ENCODE data around the gene NES. TPM values are rescaled to one million over a fixed set of nuclear protein-coding genes. Genes with fewer than 3 reads are reported as not detected.
A peak's percentile ranks its signal among the peaks of the same experiment; 100 is the strongest.

NES gene
- total RNA-seq: 494 TPM

- peaks cover 7 to 15% (median 11%) of the 10 kb centered on the region in 3 donors for H3K36me3 ChIP-seq (ENCODE audit: control insufficient read depth in 3 of 3, insufficient read depth in 3 of 3, low read length in 3 of 3)
- H3K9ac ChIP-seq (ENCODE audit: low read depth in 1 of 3, low read length in 3 of 3): peak within 1 kb of the TSS; percentile 70 to 82 (median 79)
- H3K27ac ChIP-seq (ENCODE audit: low read depth, low read length): peak within 1 kb of the TSS; percentile 84
- H3K27me3 ChIP-seq (ENCODE audit: control insufficient read depth in 3 of 3, insufficient read depth in 3 of 3, low read length in 3 of 3): peaks cover 0 to 12% (median 0%) of the 10 kb centered on the region in 3 donors
- H3K4me1 ChIP-seq (ENCODE audit: control insufficient read depth in 3 of 3, insufficient read depth in 3 of 3, low read length in 3 of 3): peaks cover 29 to 51% (median 45%) of the 10 kb centered on the region in 3 donors
- peak within 1 kb of the TSS; percentile 69 to 72 (median 70) for H3K4me3 ChIP-seq (ENCODE audit: low read length in 3 of 3)
- H3K9me3 ChIP-seq (ENCODE audit: control insufficient read depth in 3 of 3, low read length in 3 of 3): no peaks in the 10 kb centered on the region
Measured at GRCh38 chr1:156676820-156677615, at the start of gene NES. Gene NES (minus strand): TSS chr1:156677407. CDS start chr1:156677264, 143 bp downstream.

- H3K4me3 ChIP-seq (ENCODE audit: low read length in 3 of 3): peak overlapping the region; percentile 54 to 99 (median 59)
- H3K9ac ChIP-seq (ENCODE audit: low read depth in 1 of 3, low read length in 3 of 3): peak overlapping the region; percentile 57 to 79 (median 68)
- peaks cover 36 to 53% (median 41%) of the 10 kb centered on the region in 3 donors for H3K4me1 ChIP-seq (ENCODE audit: control insufficient read depth in 3 of 3, insufficient read depth in 3 of 3, low read length in 3 of 3)
- H3K27ac ChIP-seq (ENCODE audit: low read depth, low read length): no peak overlapping the region
- peaks cover 25 to 26% (median 25%) of the 10 kb centered on the region in 3 donors for H3K36me3 ChIP-seq (ENCODE audit: control insufficient read depth in 3 of 3, insufficient read depth in 3 of 3, low read length in 3 of 3)
- no peaks in the 10 kb centered on the region for H3K27me3 ChIP-seq (ENCODE audit: control insufficient read depth in 3 of 3, insufficient read depth in 3 of 3, low read length in 3 of 3)
- H3K9me3 ChIP-seq (ENCODE audit: control insufficient read depth in 3 of 3, low read length in 3 of 3): no peaks in the 10 kb centered on the region
Measured at GRCh38 chr1:156726549-156727226, 49.5 kb upstream of the NES start.

GRCh38 chr1:156725683-156726280, 48.6 kb upstream of the NES start:
- peak overlapping the region; percentile 26 for H3K27ac ChIP-seq (ENCODE audit: low read depth, low read length)
- H3K9me3 ChIP-seq (ENCODE audit: control insufficient read depth in 3 of 3, low read length in 3 of 3): no peaks in the 10 kb centered on the region
- peaks cover 36 to 53% (median 41%) of the 10 kb centered on the region in 3 donors for H3K4me1 ChIP-seq (ENCODE audit: control insufficient read depth in 3 of 3, insufficient read depth in 3 of 3, low read length in 3 of 3)
- H3K36me3 ChIP-seq (ENCODE audit: control insufficient read depth in 3 of 3, insufficient read depth in 3 of 3, low read length in 3 of 3): peaks cover 33 to 34% (median 34%) of the 10 kb centered on the region in 3 donors
- peak overlapping the region; percentile 57 to 68 (median 57) for H3K9ac ChIP-seq (ENCODE audit: low read depth in 1 of 3, low read length in 3 of 3)
- H3K27me3 ChIP-seq (ENCODE audit: control insufficient read depth in 3 of 3, insufficient read depth in 3 of 3, low read length in 3 of 3): no peaks in the 10 kb centered on the region
- H3K4me3 ChIP-seq (ENCODE audit: low read length in 3 of 3): peak overlapping the region; percentile 54 to 77 (median 59)

GRCh38 chr1:156721535-156721934, 44.3 kb upstream of the NES start:
- no peak overlapping the region for H3K27ac ChIP-seq (ENCODE audit: low read depth, low read length)
- no peaks in the 10 kb centered on the region for H3K9me3 ChIP-seq (ENCODE audit: control insufficient read depth in 3 of 3, low read length in 3 of 3)
- H3K27me3 ChIP-seq (ENCODE audit: control insufficient read depth in 3 of 3, insufficient read depth in 3 of 3, low read length in 3 of 3): no peaks in the 10 kb centered on the region
- peaks cover 15 to 21% (median 16%) of the 10 kb centered on the region in 3 donors for H3K4me1 ChIP-seq (ENCODE audit: control insufficient read depth in 3 of 3, insufficient read depth in 3 of 3, low read length in 3 of 3)
- no peak overlapping the region for H3K9ac ChIP-seq (ENCODE audit: low read depth in 1 of 3, low read length in 3 of 3)
- no peak overlapping the region for H3K4me3 ChIP-seq (ENCODE audit: low read length in 3 of 3)
- peaks cover 29 to 36% (median 35%) of the 10 kb centered on the region in 3 donors for H3K36me3 ChIP-seq (ENCODE audit: control insufficient read depth in 3 of 3, insufficient read depth in 3 of 3, low read length in 3 of 3)

- no peaks in the 10 kb centered on the region for H3K27me3 ChIP-seq (ENCODE audit: control insufficient read depth in 3 of 3, insufficient read depth in 3 of 3, low read length in 3 of 3)
- peaks cover 29 to 36% (median 35%) of the 10 kb centered on the region in 3 donors for H3K36me3 ChIP-seq (ENCODE audit: control insufficient read depth in 3 of 3, insufficient read depth in 3 of 3, low read length in 3 of 3)
- no peak overlapping the region for H3K27ac ChIP-seq (ENCODE audit: low read depth, low read length)
- no peaks in the 10 kb centered on the region for H3K9me3 ChIP-seq (ENCODE audit: control insufficient read depth in 3 of 3, low read length in 3 of 3)
- H3K4me3 ChIP-seq (ENCODE audit: low read length in 3 of 3): no peak overlapping the region
- H3K4me1 ChIP-seq (ENCODE audit: control insufficient read depth in 3 of 3, insufficient read depth in 3 of 3, low read length in 3 of 3): peaks cover 11 to 17% (median 12%) of the 10 kb centered on the region in 3 donors
- H3K9ac ChIP-seq (ENCODE audit: low read depth in 1 of 3, low read length in 3 of 3): no peak overlapping the region
Measured at GRCh38 chr1:156721131-156721530, 43.9 kb upstream of the NES start.

DNA sequence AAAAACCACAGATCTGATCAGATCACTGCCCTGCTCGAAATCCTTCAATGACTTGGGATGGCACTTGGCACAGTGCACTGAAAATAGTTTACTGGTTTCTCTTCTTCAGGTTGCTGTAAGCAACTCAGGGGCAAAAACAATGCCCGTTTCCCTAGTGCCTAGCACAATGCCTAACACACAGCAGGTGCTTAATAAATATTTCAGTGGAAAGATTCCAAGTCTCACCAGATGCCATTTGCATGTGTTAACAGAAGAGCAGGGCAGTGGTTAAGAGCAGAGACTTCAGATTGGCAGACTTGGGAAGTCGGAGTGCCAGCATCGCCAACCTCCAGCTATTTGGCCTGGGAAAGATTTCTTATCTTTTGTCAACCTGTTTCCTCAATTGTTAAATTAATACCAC, 40.1 kb upstream of the NES start:
- H3K4me3 ChIP-seq (ENCODE audit: low read length in 3 of 3): no peak overlapping the region

GRCh38 chr1:156714830-156715229, 37.6 kb upstream of the NES start:
- H3K4me3 ChIP-seq (ENCODE audit: low read length in 3 of 3): no peak overlapping the region
- no peaks in the 10 kb centered on the region for H3K27me3 ChIP-seq (ENCODE audit: control insufficient read depth in 3 of 3, insufficient read depth in 3 of 3, low read length in 3 of 3)
- no peaks in the 10 kb centered on the region for H3K9me3 ChIP-seq (ENCODE audit: control insufficient read depth in 3 of 3, low read length in 3 of 3)
- H3K36me3 ChIP-seq (ENCODE audit: control insufficient read depth in 3 of 3, insufficient read depth in 3 of 3, low read length in 3 of 3): no peaks in the 10 kb centered on the region
- peaks cover 6 to 9% (median 6%) of the 10 kb centered on the region in 3 donors for H3K4me1 ChIP-seq (ENCODE audit: control insufficient read depth in 3 of 3, insufficient read depth in 3 of 3, low read length in 3 of 3)
- no peak overlapping the region for H3K9ac ChIP-seq (ENCODE audit: low read depth in 1 of 3, low read length in 3 of 3)
- no peak overlapping the region for H3K27ac ChIP-seq (ENCODE audit: low read depth, low read length)

More for the DNA sequence above, 40.1 kb upstream of the NES start:
- Histone ChIP-seq H3K9me3 (ENCODE audit: control insufficient read depth in 3 of 3, low read length in 3 of 3) (no peaks in the 10 kb centered on the region), H3K36me3 (ENCODE audit: control insufficient read depth in 3 of 3, insufficient read depth in 3 of 3, low read length in 3 of 3) (peaks cover 11 to 14% (median 14%) of the 10 kb centered on the region in 3 donors), H3K27me3 (ENCODE audit: control insufficient read depth in 3 of 3, insufficient read depth in 3 of 3, low read length in 3 of 3) (no peaks in the 10 kb centered on the region), H3K27ac (ENCODE audit: low read depth, low read length) (no peak overlapping the region), H3K4me1 (ENCODE audit: control insufficient read depth in 3 of 3, insufficient read depth in 3 of 3, low read length in 3 of 3) (no peaks in the 10 kb centered on the region), H3K9ac (ENCODE audit: low read depth in 1 of 3, low read length in 3 of 3) (no peak overlapping the region)

DNA sequence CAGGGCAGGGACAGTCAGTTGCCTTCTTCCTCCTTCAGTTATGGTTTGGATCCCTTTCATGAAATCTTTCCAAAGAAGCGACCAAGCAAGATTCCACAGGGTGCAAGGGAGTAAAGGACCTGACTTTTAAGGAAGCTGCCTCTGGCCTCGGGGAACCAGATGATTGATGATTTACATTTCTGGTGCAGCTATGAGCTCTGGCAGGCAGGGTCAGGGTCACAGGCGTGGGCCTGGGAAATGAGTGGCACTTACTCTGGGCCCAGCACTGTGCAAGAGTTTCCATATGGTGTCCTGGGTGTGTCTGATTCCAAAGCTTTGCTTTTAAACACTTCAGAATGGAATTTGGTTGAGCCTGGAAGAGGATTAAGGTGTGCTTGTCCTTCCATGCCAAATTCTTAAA, 35.4 kb upstream of the NES start:
- no peak overlapping the region for H3K4me3 ChIP-seq (ENCODE audit: low read length in 3 of 3)
- no peaks in the 10 kb centered on the region for H3K9me3 ChIP-seq (ENCODE audit: control insufficient read depth in 3 of 3, low read length in 3 of 3)
- H3K27me3 ChIP-seq (ENCODE audit: control insufficient read depth in 3 of 3, insufficient read depth in 3 of 3, low read length in 3 of 3): no peaks in the 10 kb centered on the region
- peaks cover 11 to 19% (median 12%) of the 10 kb centered on the region in 3 donors for H3K4me1 ChIP-seq (ENCODE audit: control insufficient read depth in 3 of 3, insufficient read depth in 3 of 3, low read length in 3 of 3)
- H3K9ac ChIP-seq (ENCODE audit: low read depth in 1 of 3, low read length in 3 of 3): peak overlapping the region in 1 of 3 donors; percentile 12
- no peaks in the 10 kb centered on the region for H3K36me3 ChIP-seq (ENCODE audit: control insufficient read depth in 3 of 3, insufficient read depth in 3 of 3, low read length in 3 of 3)
- H3K27ac ChIP-seq (ENCODE audit: low read depth, low read length): no peak overlapping the region

GRCh38 chr1:156711011-156711817, 34.0 kb upstream of the NES start:
- H3K9ac ChIP-seq (ENCODE audit: low read depth in 1 of 3, low read length in 3 of 3): no peak overlapping the region
- peaks cover 0 to 4% (median 0%) of the 10 kb centered on the region in 3 donors for H3K27me3 ChIP-seq (ENCODE audit: control insufficient read depth in 3 of 3, insufficient read depth in 3 of 3, low read length in 3 of 3)
- H3K27ac ChIP-seq (ENCODE audit: low read depth, low read length): no peak overlapping the region
- H3K36me3 ChIP-seq (ENCODE audit: control insufficient read depth in 3 of 3, insufficient read depth in 3 of 3, low read length in 3 of 3): no peaks in the 10 kb centered on the region
- H3K4me3 ChIP-seq (ENCODE audit: low read length in 3 of 3): no peak overlapping the region
- H3K4me1 ChIP-seq (ENCODE audit: control insufficient read depth in 3 of 3, insufficient read depth in 3 of 3, low read length in 3 of 3): peaks cover 15 to 22% (median 16%) of the 10 kb centered on the region in 3 donors
- H3K9me3 ChIP-seq (ENCODE audit: control insufficient read depth in 3 of 3, low read length in 3 of 3): no peaks in the 10 kb centered on the region

Measured in skeletal muscle tissue (tissue), 4 donors.